GM19023 (cell line): ENCODE results near the gene PARP15.

Source experiments
- ATAC-seq: cut with Tn5 transposase; IDR thresholded peaks from one replicate; pipeline ENCODE4 v1.9.1; 2021; ENCODE audit warnings: mild to moderate bottlenecking, moderate library complexity; ENCODE audit not compliant: unreplicated experiment

Gene PARP15

GRCh38 chr3:122568755-122569154 lies 8.7 kb upstream of the PARP15 start:
- ATAC-seq, result no peak

GRCh38 chr3:122572940-122573412 lies 4.5 kb upstream of the PARP15 start:
- ATAC-seq, result no peak

GRCh38 chr3:122576174-122576940 lies 1.1 kb upstream of the PARP15 start:
- ATAC-seq, result peak; percentile 88

GRCh38 chr3:122578069-122578740 lies 755 bp downstream of the PARP15 start:
- no peak for ATAC-seq

- no peak for ATAC-seq
These were observed 3.0 kb downstream of the PARP15 start for GRCh38 chr3:122580470-122580869.

- ATAC-seq, result no peak
These were observed 4.2 kb downstream of the PARP15 start for GRCh38 chr3:122581622-122582021.

GRCh38 chr3:122582390-122582789 lies 4.9 kb downstream of the PARP15 start:
- no peak for ATAC-seq

- ATAC-seq, result no peak
These were observed 8.6 kb downstream of the PARP15 start for GRCh38 chr3:122586098-122586497.

- no peak for ATAC-seq
These were observed 9.5 kb downstream of the PARP15 start for GRCh38 chr3:122586773-122587485.

GRCh38 chr3:122587572-122587971 lies 10.1 kb downstream of the PARP15 start:
- no peak for ATAC-seq

GRCh38 chr3:122589297-122589696 lies 11.8 kb downstream of the PARP15 start:
- no peak for ATAC-seq

GRCh38 chr3:122590610-122591009 lies 13.2 kb downstream of the PARP15 start:
- no peak for ATAC-seq

- no peak for ATAC-seq
These were observed 16.6 kb downstream of the PARP15 start for GRCh38 chr3:122594025-122594424.

- no peak for ATAC-seq
These were observed 20.7 kb downstream of the PARP15 start for GRCh38 chr3:122598151-122598550.

- no peak for ATAC-seq
These were observed 21.1 kb downstream of the PARP15 start for GRCh38 chr3:122598556-122598955.

- ATAC-seq, result no peak
These were observed 24.7 kb downstream of the PARP15 start for GRCh38 chr3:122602011-122602710.

- no peak for ATAC-seq
These were observed 25.6 kb downstream of the PARP15 start for GRCh38 chr3:122603056-122603455.

- no peak for ATAC-seq
These were observed 28.9 kb downstream of the PARP15 start for GRCh38 chr3:122606330-122606729.

- no peak for ATAC-seq
These were observed 31.5 kb downstream of the PARP15 start for GRCh38 chr3:122608916-122609315.

- ATAC-seq, result peak; percentile 96
These were observed 32.5 kb downstream of the PARP15 start for GRCh38 chr3:122609798-122610559.
